GM12875 (cell line): Measurements from ENCODE around the gene NELL2.

Source experiments
- H3K4me3 ChIP-seq: one replicate; pipeline ENCODE4 v1.5.1; 2011; ENCODE audit warnings: low read depth, low read length, control low read depth
- CTCF ChIP-seq: IDR thresholded peaks from 2 replicates; pipeline ENCODE4 v1.5.1; 2011; ENCODE audit warnings: low read depth, mild to moderate bottlenecking, control low read depth, inconsistent platforms, low read length, moderate library complexity, borderline replicate concordance; ENCODE audit not compliant: insufficient read depth

Gene NELL2

GRCh38 chr12:44526655-44527182 lies 349.4 kb downstream of the NELL2 start:
- H3K4me3 ChIP-seq, result no peak overlapping the region
- no peak for TF ChIP-seq CTCF

GRCh38 chr12:44525806-44526654 lies 350.1 kb downstream of the NELL2 start:
- TF ChIP-seq CTCF, result no peak
- no peak overlapping the region for H3K4me3 ChIP-seq

GRCh38 chr12:44523828-44524227 lies 352.3 kb downstream of the NELL2 start:
- no peak for TF ChIP-seq CTCF
- no peak overlapping the region for H3K4me3 ChIP-seq

GRCh38 chr12:44521702-44522101 lies 354.4 kb downstream of the NELL2 start:
- H3K4me3 ChIP-seq, result no peak overlapping the region
- TF ChIP-seq CTCF, result no peak

GRCh38 chr12:44519931-44520330 lies 356.2 kb downstream of the NELL2 start:
- no peak overlapping the region for H3K4me3 ChIP-seq
- no peak for TF ChIP-seq CTCF

GRCh38 chr12:44511289-44511688 lies 364.8 kb downstream of the NELL2 start:
- H3K4me3 ChIP-seq, result no peak overlapping the region
- no peak for TF ChIP-seq CTCF

GRCh38 chr12:44510510-44510909 lies 365.6 kb downstream of the NELL2 start:
- no peak overlapping the region for H3K4me3 ChIP-seq
- no peak for TF ChIP-seq CTCF
